Effector memory CD8-positive, alpha-beta T cell (primary cell): ENCODE results near the gene FAM20B.

Experiments
- ATAC-seq: fragments of 150-1000 bp; cut with Tn5 transposase; replicated peaks from 2 replicates; pipeline ENCODE4 v1.10.0; 2021; ENCODE audit warnings: mild to moderate bottlenecking, moderate library complexity
- DNase-seq, 3 experiments: peaks; one replicate each; pipeline ENCODE4 v3.0.0; 2021
- H3K27ac Mint-ChIP-seq, 2 donors: one replicate each; pipeline ENCODE4 v1.8.0; 2022; ENCODE audit warnings: mild to moderate bottlenecking in 2 of 2, mixed read lengths in 2 of 2, moderate library complexity in 2 of 2
- H3K27me3 Mint-ChIP-seq, 2 donors: one replicate each; pipeline ENCODE4 v1.8.0; 2022; ENCODE audit warnings: mixed read lengths in 2 of 2
- H3K36me3 Mint-ChIP-seq: one replicate; pipeline ENCODE4 v1.8.0; 2022; ENCODE audit warnings: mild to moderate bottlenecking, moderate library complexity, mixed read lengths; ENCODE audit not compliant: insufficient read depth
- H3K4me1 Mint-ChIP-seq, 2 donors: one replicate each; pipeline ENCODE4 v1.8.0; 2022; ENCODE audit warnings: low read depth in 2 of 2, mixed read lengths in 2 of 2
- H3K4me3 Mint-ChIP-seq, 2 donors: one replicate each; pipeline ENCODE4 v1.8.0; 2022; ENCODE audit warnings: mild to moderate bottlenecking in 2 of 2, mixed read lengths in 2 of 2, moderate library complexity in 2 of 2
- H3K9me3 Mint-ChIP-seq, 2 donors: one replicate each; pipeline ENCODE4 v1.8.0; 2022; ENCODE audit warnings: mixed read lengths in 2 of 2

FAM20B gene

DNA sequence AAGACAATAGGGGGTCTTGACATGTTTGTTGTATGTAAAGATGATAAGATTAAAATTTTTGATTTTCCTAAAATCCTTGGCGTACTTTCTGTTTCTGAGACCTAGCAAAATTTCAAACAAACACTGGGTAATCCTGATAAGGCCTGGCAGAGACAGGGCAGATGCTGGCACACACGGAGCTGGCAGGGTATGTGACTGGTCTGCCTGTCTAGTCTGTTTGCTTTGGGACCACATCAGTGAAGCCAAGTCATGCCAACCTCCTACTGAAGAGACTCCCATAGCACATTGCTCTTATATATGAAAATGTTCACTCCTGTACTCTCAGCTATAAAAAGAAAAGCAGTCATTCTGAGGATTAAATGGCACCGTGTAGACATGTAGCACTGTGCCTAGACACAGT lies 70.2 kb downstream of the FAM20B start:
- H3K36me3 Mint-ChIP-seq, result peaks cover 31% of the 10 kb centered on the region
- no peak overlapping the region for H3K4me3 Mint-ChIP-seq
- H3K27me3 Mint-ChIP-seq, result no peaks in the 10 kb centered on the region
- peak overlapping the region; percentile 33 to 36 for H3K27ac Mint-ChIP-seq
- peaks cover 3 to 5% of the 10 kb centered on the region in 2 donors for H3K4me1 Mint-ChIP-seq
- no peak for ATAC-seq
- no peak for DNase-seq
- no peaks in the 10 kb centered on the region for H3K9me3 Mint-ChIP-seq

DNA sequence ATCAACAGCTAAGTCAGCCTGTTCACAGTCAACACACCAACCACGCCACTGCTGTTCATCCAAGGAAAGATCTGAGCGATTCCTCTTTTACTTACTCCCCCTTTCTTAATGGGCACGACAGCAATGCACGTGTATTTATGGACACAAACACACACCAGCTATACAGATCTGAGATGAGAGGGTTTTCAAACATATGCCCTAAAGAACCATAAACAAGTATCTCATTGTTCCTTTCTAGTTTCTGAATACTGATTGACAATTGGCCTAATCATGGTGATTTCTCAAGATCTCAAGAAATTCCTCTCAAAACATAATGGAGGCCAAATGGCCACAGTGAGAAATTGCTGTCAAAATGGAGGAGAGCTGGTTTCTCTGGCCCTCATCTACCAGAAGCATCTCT lies 74.2 kb downstream of the FAM20B start:
- peak overlapping the region in 1 of 2 donors; percentile 46 for H3K27ac Mint-ChIP-seq

DNA sequence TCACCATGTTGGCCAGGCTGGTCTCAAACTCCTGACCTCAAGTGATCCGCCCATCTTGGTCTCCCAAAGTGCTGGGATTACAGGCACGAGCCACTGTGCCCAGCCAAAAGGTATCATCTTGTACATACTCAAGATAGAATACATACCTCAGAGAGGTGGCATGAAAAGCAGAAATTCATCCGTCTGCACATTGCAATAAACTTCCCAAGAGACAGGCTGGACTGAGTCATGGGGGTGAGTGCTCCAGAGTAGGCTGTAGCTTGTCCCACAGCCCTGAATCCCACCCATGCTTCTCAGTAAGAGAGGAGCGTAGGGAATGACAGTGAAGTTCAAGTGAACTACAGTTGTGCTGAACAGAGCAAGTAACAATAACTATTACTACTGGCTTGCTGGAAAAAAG lies 75.9 kb downstream of the FAM20B start:
- no peak for DNase-seq
- Mint-ChIP-seq H3K27ac (no peak overlapping the region), H3K4me3 (no peak overlapping the region), H3K27me3 (no peaks in the 10 kb centered on the region), H3K9me3 (no peaks in the 10 kb centered on the region), H3K36me3 (peaks cover 17% of the 10 kb centered on the region), H3K4me1 (no peaks in the 10 kb centered on the region)
- ATAC-seq, result no peak

More for the DNA sequence above, 74.2 kb downstream of the FAM20B start:
- Mint-ChIP-seq H3K4me1 (no peaks in the 10 kb centered on the region), H3K36me3 (peaks cover 23% of the 10 kb centered on the region), H3K4me3 (no peak overlapping the region), H3K9me3 (no peaks in the 10 kb centered on the region), H3K27me3 (no peaks in the 10 kb centered on the region)
- ATAC-seq (no peak), DNase-seq (no peak)

DNA sequence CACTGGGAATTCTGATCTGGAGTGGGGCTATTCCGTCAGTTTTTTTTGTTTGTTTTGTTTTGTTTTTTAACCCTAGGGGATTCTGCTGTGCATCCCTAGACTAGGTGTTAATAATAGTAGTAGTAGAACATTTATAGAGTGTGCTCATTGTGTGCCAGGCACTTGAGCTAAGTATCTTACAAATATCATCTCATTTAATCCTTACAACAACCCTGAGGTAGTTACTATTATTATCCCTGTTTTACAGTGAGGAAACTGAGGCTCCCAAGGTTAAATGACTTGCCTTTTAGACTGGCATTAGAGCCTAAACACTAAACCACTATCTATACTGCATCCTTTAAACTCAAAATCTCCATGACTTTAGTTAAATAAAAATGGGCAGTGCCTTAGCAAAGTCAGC lies 78.3 kb downstream of the FAM20B start:
- Mint-ChIP-seq H3K27ac (no peak overlapping the region), H3K9me3 (no peaks in the 10 kb centered on the region), H3K36me3 (peaks cover 6% of the 10 kb centered on the region), H3K4me1 (no peaks in the 10 kb centered on the region), H3K27me3 (no peaks in the 10 kb centered on the region), H3K4me3 (no peak overlapping the region)
- ATAC-seq (no peak), DNase-seq (no peak)

DNA sequence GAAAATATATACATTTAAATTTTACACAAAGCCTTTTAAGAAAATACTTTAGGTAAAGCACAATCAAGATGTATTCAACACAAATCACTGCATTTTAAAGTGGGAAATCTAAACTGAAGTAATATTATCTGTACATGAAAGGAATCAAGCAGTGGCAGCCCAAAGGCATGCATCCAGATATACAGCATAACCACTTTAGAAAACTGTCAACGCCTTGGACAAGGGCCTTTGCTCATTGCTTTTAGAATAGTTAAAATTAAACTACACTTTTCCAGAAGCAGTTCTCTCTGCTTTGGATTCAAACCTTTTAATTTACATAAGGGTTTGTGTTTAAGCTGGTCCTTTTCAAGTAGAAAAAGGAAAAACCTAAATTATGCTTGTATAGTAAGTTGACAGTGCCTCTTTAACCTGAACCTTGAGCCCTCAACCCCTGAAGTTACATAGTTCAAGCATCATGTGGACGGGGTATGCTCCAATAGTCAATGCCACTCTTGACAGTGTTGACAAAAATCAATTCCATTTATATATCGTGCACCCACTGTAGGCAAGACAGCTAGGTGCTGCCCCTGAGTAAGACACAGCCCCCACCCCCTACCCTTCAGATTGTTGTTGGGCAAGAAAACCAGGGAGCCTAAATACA lies 79.0 kb downstream of the FAM20B start:
- no peak for ATAC-seq
- no peak for DNase-seq
- H3K4me3 Mint-ChIP-seq, result no peak overlapping the region
- no peaks in the 10 kb centered on the region for H3K9me3 Mint-ChIP-seq
- no peaks in the 10 kb centered on the region for H3K4me1 Mint-ChIP-seq
- H3K27me3 Mint-ChIP-seq, result no peaks in the 10 kb centered on the region
- H3K27ac Mint-ChIP-seq, result no peak overlapping the region
- peaks cover 13% of the 10 kb centered on the region for H3K36me3 Mint-ChIP-seq

DNA sequence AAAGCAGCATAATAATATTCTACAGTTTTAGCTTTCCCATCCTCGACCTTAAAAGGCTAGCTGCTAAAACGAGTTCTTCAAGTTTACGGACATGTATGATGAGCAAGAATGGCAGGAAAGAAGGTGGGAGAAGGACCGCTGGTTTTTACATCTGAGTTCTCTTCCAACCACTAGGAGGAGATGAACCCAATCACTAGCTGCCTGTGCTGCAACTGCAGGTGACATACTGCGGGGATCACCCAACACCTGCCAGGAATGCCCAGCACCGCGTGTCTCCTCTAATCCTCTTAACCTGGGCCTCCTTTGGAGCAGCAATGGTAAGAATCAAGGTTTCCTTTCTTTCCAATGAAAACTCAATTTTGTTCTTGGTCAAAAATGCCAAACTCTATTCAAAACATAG lies 79.7 kb downstream of the FAM20B start:
- no peak overlapping the region for H3K27ac Mint-ChIP-seq
- peaks cover 19% of the 10 kb centered on the region for H3K36me3 Mint-ChIP-seq
- no peak for ATAC-seq
- no peaks in the 10 kb centered on the region for H3K4me1 Mint-ChIP-seq
- H3K27me3 Mint-ChIP-seq, result no peaks in the 10 kb centered on the region
- DNase-seq, result no peak
- no peaks in the 10 kb centered on the region for H3K9me3 Mint-ChIP-seq
- H3K4me3 Mint-ChIP-seq, result no peak overlapping the region

DNA sequence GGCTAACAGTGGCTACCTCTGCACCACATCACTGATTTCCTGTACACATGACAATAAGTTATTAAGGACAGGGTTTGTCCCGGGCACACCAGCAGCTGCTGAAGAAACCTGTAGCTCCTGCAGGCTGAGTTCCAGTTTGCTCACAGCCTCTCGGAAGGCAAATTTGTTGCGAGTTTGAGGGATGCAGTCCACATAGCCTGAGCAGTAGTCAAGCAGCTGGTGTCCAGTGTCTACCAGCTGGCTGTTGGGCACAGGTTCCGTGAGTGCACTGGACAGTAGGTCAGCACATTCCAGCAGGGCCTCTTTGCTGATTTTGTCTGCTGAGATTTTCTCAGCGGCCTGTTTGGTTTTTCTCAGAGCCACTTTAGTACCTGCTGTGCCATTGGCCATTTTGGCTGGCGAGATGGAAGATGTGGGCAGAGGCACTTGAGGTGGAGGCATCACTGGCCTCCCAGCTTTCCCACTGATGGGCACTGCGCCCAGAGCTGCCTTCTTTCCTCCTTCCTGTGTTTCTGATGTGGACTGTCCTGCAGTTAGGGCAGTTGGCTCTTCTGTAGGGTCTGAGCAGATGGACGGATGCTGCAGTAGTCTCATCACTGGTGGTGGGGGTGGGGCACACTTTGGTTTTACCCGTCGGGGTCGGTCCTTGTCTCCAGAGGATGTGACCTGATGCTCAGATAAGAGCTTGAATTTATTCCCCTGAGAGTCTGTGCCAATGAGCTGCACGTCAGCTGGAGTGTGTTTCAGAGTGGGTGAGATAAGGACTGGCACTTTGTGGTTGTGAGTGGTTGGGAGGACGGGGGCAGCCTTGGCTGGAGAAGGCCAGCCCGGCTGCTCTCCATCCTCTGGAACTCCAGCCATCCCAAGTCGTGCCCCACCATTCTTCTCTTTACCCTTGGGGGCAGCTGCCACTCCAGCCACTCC lies 82.3 kb downstream of the FAM20B start:
- Mint-ChIP-seq H3K36me3 (peaks cover 28% of the 10 kb centered on the region), H3K9me3 (no peaks in the 10 kb centered on the region), H3K27me3 (no peaks in the 10 kb centered on the region), H3K4me3 (no peak overlapping the region), H3K27ac (peak overlapping the region in 1 of 2 donors; percentile 51), H3K4me1 (no peaks in the 10 kb centered on the region)
- DNase-seq (no peak), ATAC-seq (no peak)

DNA sequence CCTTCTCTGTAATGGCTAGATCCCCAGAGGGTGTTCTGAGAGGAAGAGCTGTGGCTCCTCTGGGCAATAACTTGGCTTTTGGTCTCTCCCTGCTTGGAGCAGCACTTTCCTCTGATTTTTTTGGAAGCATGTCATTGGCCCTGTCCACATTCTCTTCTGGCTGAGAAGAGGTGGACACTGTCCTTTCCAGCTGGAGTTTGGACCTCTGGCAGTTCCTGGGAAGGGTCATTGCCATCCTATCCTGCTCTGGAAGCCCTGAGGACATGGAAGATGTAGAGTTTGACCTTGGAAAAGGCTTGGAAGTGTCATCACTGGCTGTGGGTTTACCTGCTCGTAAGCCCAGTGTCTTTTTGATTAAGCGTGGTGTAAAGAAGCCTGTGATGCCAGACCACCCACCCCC lies 83.0 kb downstream of the FAM20B start:
- ATAC-seq, result no peak
- H3K27me3 Mint-ChIP-seq, result no peaks in the 10 kb centered on the region
- H3K27ac Mint-ChIP-seq, result peak overlapping the region in 1 of 2 donors; percentile 51
- DNase-seq, result no peak
- H3K36me3 Mint-ChIP-seq, result peaks cover 33% of the 10 kb centered on the region
- no peaks in the 10 kb centered on the region for H3K4me1 Mint-ChIP-seq
- H3K4me3 Mint-ChIP-seq, result no peak overlapping the region
- no peaks in the 10 kb centered on the region for H3K9me3 Mint-ChIP-seq

DNA sequence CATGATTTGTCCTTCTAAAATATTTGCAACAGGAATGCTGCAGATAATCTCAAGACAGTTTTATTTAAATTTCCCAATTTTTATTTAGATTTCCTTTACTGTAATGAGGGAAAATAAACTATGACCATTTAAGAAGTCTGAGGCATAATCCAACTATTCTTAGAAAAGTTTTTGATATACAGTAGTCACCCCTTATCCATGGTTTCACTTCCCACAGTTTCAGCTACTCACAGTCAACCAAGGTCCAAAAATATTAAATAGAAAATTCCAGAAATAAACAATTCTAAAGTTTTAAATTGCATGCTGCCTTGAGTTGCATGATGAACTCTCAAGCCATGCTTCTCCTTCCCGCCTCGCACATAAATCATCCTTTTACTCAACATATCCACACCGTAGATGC lies 89.5 kb downstream of the FAM20B start:
- no peak for DNase-seq
- H3K27ac Mint-ChIP-seq, result no peak overlapping the region
- no peaks in the 10 kb centered on the region for H3K4me1 Mint-ChIP-seq
- H3K27me3 Mint-ChIP-seq, result no peaks in the 10 kb centered on the region
- H3K36me3 Mint-ChIP-seq, result peaks cover 44% of the 10 kb centered on the region
- ATAC-seq, result no peak
- no peaks in the 10 kb centered on the region for H3K9me3 Mint-ChIP-seq
- no peak overlapping the region for H3K4me3 Mint-ChIP-seq

DNA sequence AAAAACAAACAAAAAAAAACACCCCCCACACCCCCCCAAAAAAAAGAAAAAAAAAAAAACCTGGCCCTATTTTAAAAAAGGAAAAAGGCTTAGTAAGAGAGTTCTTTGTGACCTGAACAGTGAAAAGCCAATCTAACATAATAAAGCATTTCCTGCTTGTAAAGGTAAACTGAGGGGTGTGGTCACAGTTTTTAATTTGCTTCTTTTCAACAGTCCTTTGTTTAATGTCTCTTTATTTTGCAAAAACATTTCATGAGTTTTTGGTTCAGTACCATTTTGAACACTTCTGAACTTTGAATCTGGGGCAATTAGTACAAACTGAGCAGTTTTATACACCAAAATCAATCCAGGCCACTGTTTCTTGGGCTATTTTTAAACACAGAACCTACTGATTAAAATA lies 93.8 kb downstream of the FAM20B start:
- no peak for DNase-seq
- ATAC-seq, result no peak
- peaks cover 25% of the 10 kb centered on the region for H3K36me3 Mint-ChIP-seq

DNA sequence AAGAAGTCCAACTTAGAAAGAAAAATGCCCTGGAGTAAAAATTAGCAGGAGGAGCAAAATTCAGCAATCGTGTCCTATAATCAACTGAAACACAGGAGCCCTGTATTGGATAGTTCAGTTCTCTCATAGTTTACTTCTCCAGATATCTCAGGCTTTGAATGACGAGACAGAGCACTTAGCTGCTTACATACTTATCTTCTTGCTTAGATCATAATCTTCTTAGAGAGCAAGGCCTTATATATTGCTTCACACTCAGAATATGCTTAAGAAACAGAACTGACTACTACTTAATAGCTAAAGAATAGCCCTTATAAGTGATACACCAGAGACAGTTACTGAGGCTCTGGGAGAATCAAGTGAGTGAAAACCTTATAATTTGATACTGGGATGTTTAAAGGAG lies 95.0 kb downstream of the FAM20B start:
- Mint-ChIP-seq H3K27ac (no peak overlapping the region), H3K9me3 (no peaks in the 10 kb centered on the region), H3K4me3 (no peak overlapping the region), H3K4me1 (no peaks in the 10 kb centered on the region), H3K36me3 (peaks cover 18% of the 10 kb centered on the region), H3K27me3 (no peaks in the 10 kb centered on the region)
- no peak for DNase-seq
- ATAC-seq, result no peak

More for the DNA sequence above, 93.8 kb downstream of the FAM20B start:
- H3K9me3 Mint-ChIP-seq, result no peaks in the 10 kb centered on the region
- no peaks in the 10 kb centered on the region for H3K4me1 Mint-ChIP-seq
- H3K27ac Mint-ChIP-seq, result no peak overlapping the region
- no peaks in the 10 kb centered on the region for H3K27me3 Mint-ChIP-seq
- no peak overlapping the region for H3K4me3 Mint-ChIP-seq

DNA sequence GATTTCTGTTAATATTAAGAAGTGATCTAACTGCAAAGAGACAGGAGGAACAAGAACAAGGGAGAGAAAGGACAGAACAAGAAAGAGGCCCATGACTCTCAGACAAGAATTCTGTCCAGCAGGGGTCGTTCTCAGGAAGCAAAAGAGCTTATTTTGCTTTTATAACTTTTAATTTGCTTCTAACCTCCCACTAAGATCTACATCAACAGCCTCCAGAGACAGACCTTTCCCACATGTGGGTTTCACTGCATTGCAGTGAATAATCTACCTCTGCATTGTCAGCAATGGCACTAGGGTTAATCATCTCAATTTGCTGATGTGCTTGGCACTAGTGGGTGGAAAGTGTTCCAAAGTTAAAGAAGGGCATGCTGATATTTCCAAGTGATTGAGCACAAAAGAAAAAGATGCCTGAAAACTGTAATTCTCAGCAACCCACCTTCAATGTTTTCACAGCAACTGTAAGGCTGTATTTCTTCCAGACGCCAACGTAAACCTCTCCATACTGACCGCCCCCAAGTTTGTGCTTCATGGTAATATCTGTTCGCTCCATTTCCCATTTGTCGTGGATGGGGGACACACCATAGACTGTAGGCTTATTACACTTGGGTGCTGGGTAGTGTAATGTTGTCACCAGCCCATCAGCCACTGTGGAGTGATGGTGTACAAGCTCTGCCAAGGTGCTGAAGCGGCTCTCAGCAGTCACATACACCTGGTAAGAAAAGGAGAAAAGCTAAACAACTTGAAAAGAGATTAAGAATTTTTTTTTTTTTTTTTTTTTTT lies 95.7 kb downstream of the FAM20B start:
- Mint-ChIP-seq H3K4me1 (no peaks in the 10 kb centered on the region), H3K4me3 (no peak overlapping the region), H3K36me3 (peaks cover 14% of the 10 kb centered on the region), H3K27me3 (no peaks in the 10 kb centered on the region), H3K27ac (no peak overlapping the region), H3K9me3 (no peaks in the 10 kb centered on the region)
- DNase-seq (peak; percentile 16 to 46 (median 27)), ATAC-seq (no peak)

DNA sequence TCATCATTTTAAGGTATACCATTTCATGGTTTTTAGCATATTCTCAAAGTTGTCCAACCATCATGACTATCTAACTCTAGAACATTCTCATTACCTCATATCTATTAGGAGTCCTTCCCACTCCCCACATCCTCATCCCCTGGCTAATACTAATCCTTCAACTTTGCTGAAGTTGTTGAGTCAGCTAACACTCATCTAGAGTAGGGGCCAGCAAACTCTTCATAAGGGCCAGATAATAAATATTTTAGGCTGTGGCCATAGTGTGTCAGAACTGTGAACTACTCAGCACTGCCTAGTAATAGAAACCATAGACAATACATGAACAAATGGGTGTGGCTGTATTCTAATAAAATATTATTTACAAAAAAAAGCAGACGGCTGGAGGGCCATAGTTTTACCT lies 99.2 kb downstream of the FAM20B start:
- ATAC-seq, result no peak
- Mint-ChIP-seq H3K36me3 (peaks cover 9% of the 10 kb centered on the region), H3K4me1 (peaks cover 4 to 5% of the 10 kb centered on the region in 2 donors), H3K9me3 (no peaks in the 10 kb centered on the region), H3K27me3 (no peaks in the 10 kb centered on the region), H3K4me3 (no peak overlapping the region), H3K27ac (peak overlapping the region in 1 of 2 donors; percentile 41)
- DNase-seq, result no peak
